Fibroblast of lung (primary cell): Measurements from ENCODE around the gene WDR3.
"Not testable (repeated sequence)": the region's sequence is repeated elsewhere in the genome, so short reads cannot be mapped to it uniquely, and the experiment has no call there.

Experiments used
- CTCF ChIP-seq, 2 donors: IDR thresholded peaks in 1 of 2; conservative IDR thresholded peaks in 1 of 2; 1 replicate in 1 of 2; 2 replicates in 1 of 2; pipeline ENCODE4 v1.5.1; 2011 to 2012; ENCODE audit warnings: low read length in 2 of 2, control low read depth in 1 of 2, inconsistent platforms in 1 of 2, low read depth in 1 of 2, mild to moderate bottlenecking in 1 of 2
- EZH2 ChIP-seq: IDR thresholded peaks from 2 replicates; pipeline ENCODE4 v1.5.1; 2012; ENCODE audit warnings: low read length, control low read depth, mild to moderate bottlenecking; ENCODE audit errors: missing control alignments

- not testable (repeated sequence) for TF ChIP-seq CTCF (conservative IDR thresholded peaks at IDR 0.05 in 1 of 2, IDR thresholded peaks at IDR 0.05 in 1 of 2; ENCODE audit: low read depth in 1 of 2, low read length in 2 of 2); EZH2
Observed at GRCh38 chr1:117922717-117923116, 6.8 kb upstream of the WDR3 start.
